Mammary epithelial cell (primary cell): ENCODE data around the gene TMEM138.

ENCODE experiments used
- CTCF ChIP-seq, 2 donors: IDR thresholded peaks in 1 of 2; conservative IDR thresholded peaks in 1 of 2; 2 replicates each; pipeline ENCODE4 v1.5.1; 2011 to 2012; ENCODE audit warnings: inconsistent platforms in 2 of 2, low read length in 2 of 2, mild to moderate bottlenecking in 2 of 2, control low read depth in 1 of 2, low read depth in 1 of 2; ENCODE audit not compliant: insufficient read depth in 1 of 2; ENCODE audit errors: extremely low read depth in 1 of 2
- EZH2 ChIP-seq: IDR thresholded peaks from 2 replicates; pipeline ENCODE4 v1.6.1; 2012; ENCODE audit warnings: low read length, inconsistent platforms, borderline replicate concordance

- TF ChIP-seq CTCF (conservative IDR thresholded peaks at IDR 0.05 in 1 of 2, IDR thresholded peaks at IDR 0.05 in 1 of 2; ENCODE audit: extremely low read depth in 1 of 2, insufficient read depth in 1 of 2, low read depth in 1 of 2, low read length in 2 of 2) = no peak
- no peak for TF ChIP-seq EZH2
Measured at GRCh38 chr11:61359516-61359915, 2.7 kb upstream of the TMEM138 start.
